WERI-Rb-1 (cell line): ENCODE results near the gene VPS35L.

Experiments
- DNase-seq: peaks from one replicate; pipeline ENCODE4 v3.0.0-alpha.2; 2020
- H3K27ac ChIP-seq: fragments of 250-450 bp; sonication (Bioruptor Pico); 2 replicates; pipeline ENCODE4 v1.5.1; 2020; ENCODE audit warnings: mild to moderate bottlenecking, moderate library complexity
- H3K27me3 ChIP-seq: fragments of 250-450 bp; sonication (Bioruptor Pico); 2 replicates; pipeline ENCODE4 v1.5.1; 2021; ENCODE audit warnings: mild to moderate bottlenecking, low read depth, moderate library complexity; ENCODE audit not compliant: insufficient read depth, severe bottlenecking
- H3K36me3 ChIP-seq: fragments of 250-450 bp; sonication (Bioruptor Pico); 2 replicates; pipeline ENCODE4 v1.5.1; 2020; ENCODE audit warnings: mild to moderate bottlenecking, moderate library complexity
- H3K4me3 ChIP-seq: 2 replicates; pipeline ENCODE4 v1.5.1; 2011; ENCODE audit warnings: low read depth, mild to moderate bottlenecking, control low read depth, low read length
- H3K9me3 ChIP-seq: fragments of 250-450 bp; sonication (Bioruptor Pico); 2 replicates; pipeline ENCODE4 v1.5.1; 2021; ENCODE audit warnings: mild to moderate bottlenecking, moderate library complexity; ENCODE audit not compliant: severe bottlenecking
- TF ChIP-seq, protein P1 (sequence below): IDR thresholded peaks from 2 replicates; pipeline ENCODE4 v1.5.1; 2011; ENCODE audit warnings: low read depth, mild to moderate bottlenecking, control low read depth, inconsistent platforms, low read length

Gene VPS35L

DNA sequence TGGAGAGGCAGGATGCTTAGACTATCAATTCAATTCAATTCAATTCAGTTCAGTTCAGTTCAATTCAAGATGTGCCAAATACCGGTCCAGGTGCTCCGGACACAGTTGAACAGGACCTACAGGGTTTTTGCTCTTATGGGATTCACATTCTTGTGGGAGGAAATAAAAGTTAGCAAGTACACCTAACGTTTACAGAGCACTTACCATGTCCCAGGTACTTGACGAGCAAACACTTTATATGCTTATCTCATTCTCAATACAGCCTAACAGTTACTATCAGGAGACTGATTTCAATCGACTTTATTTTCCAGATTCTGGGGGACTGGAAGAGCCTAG is 33.1 kb upstream of the VPS35L start:
- TF ChIP-seq, protein P1, sequence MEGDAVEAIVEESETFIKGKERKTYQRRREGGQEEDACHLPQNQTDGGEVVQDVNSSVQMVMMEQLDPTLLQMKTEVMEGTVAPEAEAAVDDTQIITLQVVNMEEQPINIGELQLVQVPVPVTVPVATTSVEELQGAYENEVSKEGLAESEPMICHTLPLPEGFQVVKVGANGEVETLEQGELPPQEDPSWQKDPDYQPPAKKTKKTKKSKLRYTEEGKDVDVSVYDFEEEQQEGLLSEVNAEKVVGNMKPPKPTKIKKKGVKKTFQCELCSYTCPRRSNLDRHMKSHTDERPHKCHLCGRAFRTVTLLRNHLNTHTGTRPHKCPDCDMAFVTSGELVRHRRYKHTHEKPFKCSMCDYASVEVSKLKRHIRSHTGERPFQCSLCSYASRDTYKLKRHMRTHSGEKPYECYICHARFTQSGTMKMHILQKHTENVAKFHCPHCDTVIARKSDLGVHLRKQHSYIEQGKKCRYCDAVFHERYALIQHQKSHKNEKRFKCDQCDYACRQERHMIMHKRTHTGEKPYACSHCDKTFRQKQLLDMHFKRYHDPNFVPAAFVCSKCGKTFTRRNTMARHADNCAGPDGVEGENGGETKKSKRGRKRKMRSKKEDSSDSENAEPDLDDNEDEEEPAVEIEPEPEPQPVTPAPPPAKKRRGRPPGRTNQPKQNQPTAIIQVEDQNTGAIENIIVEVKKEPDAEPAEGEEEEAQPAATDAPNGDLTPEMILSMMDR, result no peak
- Histone ChIP-seq H3K27ac (no peak overlapping the region), H3K9me3 (no peaks in the 10 kb centered on the region), H3K36me3 (peaks cover 13% of the 10 kb centered on the region), H3K4me3 (peak overlapping the region; percentile 80), H3K27me3 (no peaks in the 10 kb centered on the region)
- DNase-seq, result no peak

DNA sequence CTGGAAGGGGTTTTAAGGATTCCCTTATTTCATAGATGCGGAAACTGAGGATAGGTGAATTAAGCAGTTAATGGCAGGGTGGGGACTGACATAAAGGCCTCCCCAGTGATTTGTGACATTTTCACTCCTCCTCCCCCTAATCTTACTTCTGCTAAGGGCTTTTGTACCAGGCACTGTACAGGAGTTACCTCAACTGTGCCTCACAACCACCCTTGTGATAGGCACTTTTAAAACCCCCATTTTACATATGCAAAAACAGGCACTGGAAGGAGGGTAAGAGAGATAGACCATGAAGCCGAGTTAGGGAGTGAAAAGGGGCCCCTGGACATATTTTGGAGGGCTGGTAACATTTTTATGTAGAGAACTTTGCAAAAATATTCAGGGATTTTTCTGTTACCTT is 32.7 kb upstream of the VPS35L start:
- no peak overlapping the region for H3K27ac ChIP-seq
- DNase-seq, result no peak
- peaks cover 12% of the 10 kb centered on the region for H3K36me3 ChIP-seq
- H3K9me3 ChIP-seq, result no peaks in the 10 kb centered on the region
- TF ChIP-seq, protein P1, result no peak
- no peaks in the 10 kb centered on the region for H3K27me3 ChIP-seq
- H3K4me3 ChIP-seq, result no peak overlapping the region

GRCh38 chr16:19523184-19523558 is 32.3 kb upstream of the VPS35L start:
- Histone ChIP-seq H3K36me3 (peaks cover 16% of the 10 kb centered on the region), H3K9me3 (no peaks in the 10 kb centered on the region), H3K4me3 (no peak overlapping the region), H3K27ac (peak overlapping the region; percentile 14), H3K27me3 (no peaks in the 10 kb centered on the region)
- TF ChIP-seq, protein P1, result no peak
- DNase-seq, result no peak

GRCh38 chr16:19523559-19524355 is 31.7 kb upstream of the VPS35L start, which contains the start of gene CCP110:
CCP110 (plus strand) TSS chr16:19523942; CDS start chr16:19527882, 3,940 bp downstream.
- Histone ChIP-seq H3K36me3 (peaks cover 22% of the 10 kb centered on the region), H3K27ac (peak within 1 kb of the TSS; percentile 83), H3K27me3 (no peaks in the 10 kb centered on the region), H3K9me3 (no peaks in the 10 kb centered on the region), H3K4me3 (peak within 1 kb of the TSS; percentile 73)
- TF ChIP-seq, protein P1, result no peak
- peak; percentile 96 for DNase-seq

- Histone ChIP-seq H3K4me3 (peak overlapping the region; percentile 73), H3K27ac (peak overlapping the region; percentile 83), H3K27me3 (no peaks in the 10 kb centered on the region), H3K9me3 (no peaks in the 10 kb centered on the region), H3K36me3 (peaks cover 26% of the 10 kb centered on the region)
- TF ChIP-seq, protein P1, result no peak
- DNase-seq, result no peak
Observed at GRCh38 chr16:19524356-19524615, 31.2 kb upstream of the VPS35L start.
